Measurements from ENCODE around the gene SWT1. TPM values are rescaled to one million over a fixed set of nuclear protein-coding genes. Genes with fewer than 3 reads are reported as not detected.
"Not testable (repeated sequence)": the region's sequence is repeated elsewhere in the genome, so short reads cannot be mapped to it uniquely, and the experiment has no call there.

Gene SWT1
- total RNA-seq, 4 donors from 2014 or later, result 1.9 to 6.5 (median 3.5) TPM

DNA sequence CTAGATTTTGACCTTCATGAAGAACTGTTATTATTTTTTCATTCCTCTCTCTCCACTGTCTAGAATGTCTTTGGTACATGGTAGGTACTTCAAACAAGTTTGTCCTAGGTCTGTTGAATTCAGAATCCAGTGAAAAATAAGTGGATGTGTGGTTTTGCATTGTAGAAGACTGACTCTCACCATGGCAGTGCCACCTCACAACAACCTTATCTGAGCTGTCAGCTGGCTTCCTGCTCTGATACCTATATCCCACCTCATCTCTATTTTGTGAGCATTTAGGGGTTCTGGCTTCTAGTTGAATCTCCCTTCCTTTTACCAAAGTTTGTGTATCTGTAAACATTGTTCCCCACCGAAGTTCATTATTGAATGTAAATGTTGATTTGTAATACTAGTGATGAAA, 9.1 kb downstream of the SWT1 start:
- 17 to 37% methylated on average over 1 of the region's 1 CpG for WGBS, 2 donors
- TF ChIP-seq POLR2A (IDR thresholded peaks at IDR 0.05), result no peak
- TF ChIP-seq, protein P1, sequence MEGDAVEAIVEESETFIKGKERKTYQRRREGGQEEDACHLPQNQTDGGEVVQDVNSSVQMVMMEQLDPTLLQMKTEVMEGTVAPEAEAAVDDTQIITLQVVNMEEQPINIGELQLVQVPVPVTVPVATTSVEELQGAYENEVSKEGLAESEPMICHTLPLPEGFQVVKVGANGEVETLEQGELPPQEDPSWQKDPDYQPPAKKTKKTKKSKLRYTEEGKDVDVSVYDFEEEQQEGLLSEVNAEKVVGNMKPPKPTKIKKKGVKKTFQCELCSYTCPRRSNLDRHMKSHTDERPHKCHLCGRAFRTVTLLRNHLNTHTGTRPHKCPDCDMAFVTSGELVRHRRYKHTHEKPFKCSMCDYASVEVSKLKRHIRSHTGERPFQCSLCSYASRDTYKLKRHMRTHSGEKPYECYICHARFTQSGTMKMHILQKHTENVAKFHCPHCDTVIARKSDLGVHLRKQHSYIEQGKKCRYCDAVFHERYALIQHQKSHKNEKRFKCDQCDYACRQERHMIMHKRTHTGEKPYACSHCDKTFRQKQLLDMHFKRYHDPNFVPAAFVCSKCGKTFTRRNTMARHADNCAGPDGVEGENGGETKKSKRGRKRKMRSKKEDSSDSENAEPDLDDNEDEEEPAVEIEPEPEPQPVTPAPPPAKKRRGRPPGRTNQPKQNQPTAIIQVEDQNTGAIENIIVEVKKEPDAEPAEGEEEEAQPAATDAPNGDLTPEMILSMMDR (IDR thresholded peaks at IDR 0.05), result no peak
- Histone ChIP-seq H3K27me3 (no peaks in the 10 kb centered on the region), H3K4me3 (no peak overlapping the region), H3K36me3 (peaks cover 0 to 84% (median 12%) of the 10 kb centered on the region in 3 donors), H3K4me1 (no peaks in the 10 kb centered on the region), H3K27ac (no peak overlapping the region), H3K9me3 (no peaks in the 10 kb centered on the region)
- intact Hi-C loops (cut with DNase I), result no loop called here
- no peak for DNase-seq

DNA sequence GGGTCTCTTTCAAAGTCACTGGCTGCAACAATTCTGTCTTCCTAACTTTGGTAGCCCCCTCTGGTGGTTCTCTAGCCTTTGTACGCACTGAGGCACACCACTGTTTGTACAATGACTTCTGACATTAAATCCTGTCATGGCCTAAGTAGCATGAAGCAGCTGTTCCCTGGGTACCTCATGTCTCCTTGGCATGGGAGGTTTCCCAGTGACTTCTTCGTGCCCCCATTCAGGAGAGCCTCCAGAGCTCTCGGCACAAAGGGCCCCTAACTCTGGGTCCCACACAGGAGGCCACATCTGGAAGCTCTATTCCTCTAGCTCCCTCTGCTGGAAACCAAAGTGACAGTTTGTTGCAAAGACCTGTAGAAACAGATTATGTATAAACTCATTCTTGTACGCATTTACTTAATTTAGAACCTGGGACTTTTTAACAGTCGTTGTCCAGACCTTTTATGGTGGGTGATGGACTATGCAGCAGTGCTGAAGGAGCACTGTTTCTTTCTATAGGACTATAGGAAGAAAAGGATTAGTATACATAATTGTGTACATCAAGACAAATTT, 13.4 kb downstream of the SWT1 start:
- H3K36me3 ChIP-seq, result peaks cover 0 to 62% (median 6%) of the 10 kb centered on the region in 3 donors
- TF ChIP-seq POLR2A (IDR thresholded peaks at IDR 0.05), result no peak
- TF ChIP-seq, protein P1 (IDR thresholded peaks at IDR 0.05), result peak; percentile 30 to 63 (median 48)
- DNase-seq, result no peak
- H3K4me1 ChIP-seq, result no peaks in the 10 kb centered on the region
- intact Hi-C loops (cut with DNase I), result no loop called here
- H3K9me3 ChIP-seq, result no peaks in the 10 kb centered on the region
- H3K27ac ChIP-seq, result no peak overlapping the region
- no peaks in the 10 kb centered on the region for H3K27me3 ChIP-seq
- no peak overlapping the region for H3K4me3 ChIP-seq
- WGBS, 2 donors, result 34 to 40% methylated on average over 4 to 5 of the region's 5 CpGs

DNA sequence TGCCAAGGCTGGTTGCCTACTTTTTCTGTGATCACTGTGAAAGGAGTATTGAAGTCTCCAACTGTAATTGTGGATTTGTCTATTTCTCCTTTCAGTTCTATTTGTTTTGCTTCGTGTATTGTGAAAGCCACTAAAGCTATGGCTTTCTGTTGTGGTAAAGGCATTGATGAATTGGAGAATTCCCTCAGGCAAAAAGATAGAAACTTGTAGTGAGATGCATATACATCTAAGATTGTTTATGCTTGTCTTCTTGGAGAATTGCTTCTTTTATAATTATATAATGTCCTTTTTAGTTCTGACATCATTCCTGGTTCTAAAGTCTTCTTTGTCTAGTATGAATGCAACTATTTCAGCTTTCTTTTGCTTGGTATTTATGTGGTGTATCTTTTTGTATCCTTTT, 36.8 kb downstream of the SWT1 start:
- Histone ChIP-seq H3K27me3 (no peaks in the 10 kb centered on the region), H3K9me3 (peaks cover 0 to 16% (median 0%) of the 10 kb centered on the region in 3 donors), H3K4me1 (no peaks in the 10 kb centered on the region), H3K27ac (no peak overlapping the region), H3K36me3 (peaks cover 0 to 57% (median 4%) of the 10 kb centered on the region in 3 donors), H3K4me3 (no peak overlapping the region)
- DNase-seq, result no peak
- 41 to 69% methylated on average over 1 of the region's 1 CpG for WGBS, 2 donors
- intact Hi-C loops (cut with DNase I), result no loop called here
- TF ChIP-seq, protein P1 (IDR thresholded peaks at IDR 0.05), result no peak
- no peak for TF ChIP-seq POLR2A (IDR thresholded peaks at IDR 0.05)

DNA sequence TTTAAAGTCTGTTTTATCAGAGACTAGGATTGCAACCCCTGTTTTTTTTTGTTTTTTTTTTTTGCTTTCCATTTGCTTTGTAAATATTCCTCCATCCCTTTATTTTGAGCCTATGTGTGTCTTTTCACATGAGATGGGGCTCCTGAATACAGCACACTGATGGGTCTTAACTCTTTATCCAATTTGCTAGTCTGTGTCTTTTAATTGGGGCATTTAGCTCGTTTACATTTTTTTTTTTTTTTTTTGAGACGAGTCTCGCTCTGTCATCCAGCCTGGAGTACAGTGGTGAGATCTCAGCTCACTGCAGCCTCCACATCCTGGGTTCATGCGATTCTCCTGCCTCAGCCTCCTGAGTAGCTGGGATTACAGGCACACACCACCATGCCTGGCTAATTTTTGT, 41.7 kb downstream of the SWT1 start:
- Histone ChIP-seq H3K36me3 (peaks cover 0 to 37% (median 0%) of the 10 kb centered on the region in 3 donors), H3K9me3 (peaks cover 0 to 19% (median 0%) of the 10 kb centered on the region in 3 donors)
- H3K4me1 ChIP-seq; DNase-seq; H3K27me3 ChIP-seq; intact Hi-C loops (cut with DNase I); H3K27ac ChIP-seq; H3K4me3 ChIP-seq: not testable (repeated sequence)
- 98 to 100% methylated on average over 1 to 4 of the region's 4 CpGs for WGBS, 2 donors

DNA sequence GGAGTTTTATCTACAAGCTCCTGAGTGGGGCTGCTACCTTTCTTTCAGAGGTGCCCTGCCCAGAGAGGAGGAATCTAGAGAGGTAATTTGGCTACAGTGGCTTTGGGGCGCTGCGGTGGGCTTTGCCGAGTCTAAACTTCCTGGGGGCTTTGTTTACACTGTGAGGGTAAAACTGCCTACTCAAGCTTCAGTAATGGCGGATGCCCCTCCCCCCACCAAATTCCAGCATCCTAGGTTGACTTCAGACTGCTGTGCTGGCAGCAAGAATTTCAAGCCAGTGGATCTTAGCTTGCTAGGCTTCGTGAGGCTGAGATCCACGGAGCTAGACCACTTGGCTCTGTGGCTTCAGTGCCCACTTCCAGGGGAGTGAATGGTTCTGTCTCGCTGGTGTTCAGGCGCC, 43.9 kb downstream of the SWT1 start:
- Histone ChIP-seq H3K4me3 (no peak overlapping the region), H3K27me3 (no peaks in the 10 kb centered on the region), H3K4me1 (no peaks in the 10 kb centered on the region), H3K9me3 (peaks cover 0 to 19% (median 0%) of the 10 kb centered on the region in 3 donors), H3K27ac (no peak overlapping the region), H3K36me3 (peaks cover 0 to 34% (median 0%) of the 10 kb centered on the region in 3 donors)
- intact Hi-C loops (cut with DNase I), result no loop called here
- 95% methylated on average over 3 of the region's 8 CpGs; no CpG with 5 or more reads in 1 of the 2 donors for WGBS, 2 donors
- TF ChIP-seq POLR2A (IDR thresholded peaks at IDR 0.05), result no peak
- TF ChIP-seq, protein P1 (IDR thresholded peaks at IDR 0.05), result no peak
- no peak for DNase-seq

DNA sequence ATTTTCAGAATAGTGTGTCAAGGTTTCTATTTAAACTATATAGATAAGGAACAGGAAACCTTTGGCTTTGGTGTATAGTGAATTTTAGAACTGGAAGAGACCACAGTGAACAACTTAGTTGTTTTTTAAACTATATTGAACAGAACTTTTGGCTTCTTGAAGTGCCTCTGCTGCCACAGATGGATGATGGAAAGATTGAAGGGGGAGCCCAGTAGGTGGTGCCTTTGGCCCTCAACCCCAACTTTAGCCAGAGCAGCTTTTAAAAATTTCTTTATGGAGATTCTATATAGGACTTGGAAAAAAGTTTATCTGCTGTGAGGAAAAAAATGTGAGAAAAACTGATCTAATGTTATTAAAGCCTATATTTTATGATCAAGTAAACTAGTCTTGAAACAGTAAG, 50.2 kb downstream of the SWT1 start:
- Histone ChIP-seq H3K4me1 (no peaks in the 10 kb centered on the region), H3K36me3 (peaks cover 0 to 53% (median 0%) of the 10 kb centered on the region in 3 donors), H3K27ac (no peak overlapping the region), H3K9me3 (no peaks in the 10 kb centered on the region), H3K27me3 (no peaks in the 10 kb centered on the region), H3K4me3 (no peak overlapping the region)
- intact Hi-C loops (cut with DNase I), result no loop called here
- no peak for DNase-seq
- TF ChIP-seq, protein P1 (IDR thresholded peaks at IDR 0.05), result no peak
- TF ChIP-seq POLR2A (IDR thresholded peaks at IDR 0.05), result no peak
